K562 (cell line): ENCODE data around the gene ITPRIPL1. TPM values are rescaled to one million over a fixed set of nuclear protein-coding genes. Genes with fewer than 3 reads are reported as not detected.

Experiments
- BCLAF1 ChIP-seq, 2 experiments: fragments of 450-650 bp in 1 of 2; IDR thresholded peaks; 2 replicates each; pipeline ENCODE4 v1.6.1; 2011 to 2017; ENCODE audit warnings: low read depth in 2 of 2, antibody characterized with exemption in 1 of 2, borderline replicate concordance in 1 of 2, low read length in 1 of 2, mild to moderate bottlenecking in 1 of 2, mixed read lengths in 1 of 2; ENCODE audit not compliant: control insufficient read depth in 1 of 2
- CREM ChIP-seq: IDR thresholded peaks from 2 replicates; pipeline ENCODE4 v1.6.1; 2014; ENCODE audit warnings: antibody characterized with exemption, low read depth
- ETV6 ChIP-seq, 3 experiments: fragments of 150-350 bp in 1 of 3; sonication (generic) in 1 of 3; formaldehyde crosslinking in 1 of 3; IDR thresholded peaks; 2 replicates each; pipeline versions ENCODE4 v1.6.1 to v1.8.0; 2014 to 2022; ENCODE audit warnings: borderline replicate concordance in 2 of 3, low read depth in 2 of 3, antibody characterized with exemption in 1 of 3, low read length in 1 of 3, mild to moderate bottlenecking in 1 of 3, missing genetic modification reagents in 1 of 3
- FOXA3 ChIP-seq, 2 experiments: fragments of 450-650 bp in 1 of 2; sonication (generic) in 1 of 2; formaldehyde crosslinking; IDR thresholded peaks in 1 of 2; conservative IDR thresholded peaks in 1 of 2; 2 replicates each; pipeline versions ENCODE4 v1.4.0 to v1.8.0; 2020 to 2022; ENCODE audit warnings: mild to moderate bottlenecking in 2 of 2, missing genetic modification reagents in 1 of 2
- GABPB1 ChIP-seq: sonication (generic); formaldehyde crosslinking; IDR thresholded peaks from 2 replicates; pipeline ENCODE4 v1.8.0; 2022; ENCODE audit warnings: mild to moderate bottlenecking, missing genetic modification reagents
- GATAD2B ChIP-seq: fragments of 450-650 bp; IDR thresholded peaks from 2 replicates; pipeline ENCODE4 v1.6.1; 2017; ENCODE audit warnings: mild to moderate bottlenecking, borderline replicate concordance
- MLLT1 ChIP-seq, 2 experiments: fragments of 450-650 bp; IDR thresholded peaks; 2 replicates each; pipeline ENCODE4 v1.6.1; 2016
- MTA3 ChIP-seq: fragments of 450-650 bp; formaldehyde crosslinking; IDR thresholded peaks from 2 replicates; pipeline ENCODE4 v1.6.1; 2017; ENCODE audit warnings: mild to moderate bottlenecking, borderline replicate concordance
- NEUROD1 ChIP-seq: fragments of 150-350 bp; IDR thresholded peaks from 2 replicates; pipeline ENCODE4 v1.6.1; 2014; ENCODE audit warnings: borderline replicate concordance, low read length, low read depth; ENCODE audit not compliant: partially characterized antibody
- SMARCC2 ChIP-seq: fragments of 450-650 bp; IDR thresholded peaks from 2 replicates; pipeline ENCODE4 v1.6.1; 2017; ENCODE audit warnings: antibody characterized with exemption, moderate library complexity, mild to moderate bottlenecking, low read depth
- TARDBP ChIP-seq: fragments of 450-650 bp; IDR thresholded peaks from 2 replicates; pipeline ENCODE4 v1.6.1; 2016
- THRAP3 ChIP-seq: fragments of 450-650 bp; IDR thresholded peaks from 2 replicates; pipeline ENCODE4 v1.6.1; 2016; ENCODE audit warnings: mild to moderate bottlenecking, inconsistent platforms, borderline replicate concordance
- ZBTB7A ChIP-seq: IDR thresholded peaks from 2 replicates; pipeline ENCODE4 v1.6.1; 2011; ENCODE audit warnings: low read depth, mild to moderate bottlenecking, low read length, moderate library complexity, borderline replicate concordance; ENCODE audit not compliant: control insufficient read depth
- polyA plus RNA-seq, 8 experiments: library from polyadenylated mRNA; depleted of rRNA in 4 of 8; stranded (reverse) in 5 of 8; unstranded in 3 of 8; fragments of >200 nt; fragmentation: Nextera tagmentation in 2 of 8; fragmentation: Illumina TruSeq in 1 of 8; extraction: Ambion mirVana in 2 of 8; extraction: Trizol in 1 of 8; gene quantifications; 2 replicates each; pipeline versions ENCODE4 v1.2.1 to v1.2.3, GENCODE V29; 2011 to 2014; ENCODE audit warnings: inconsistent platforms in 1 of 8, missing spikeins in 1 of 8
- total RNA-seq, 7 experiments: library from RNA; depleted of rRNA in 6 of 7; stranded (reverse); fragments of >200 nt in 6 of 7; fragmentation: Illumina TruSeq in 2 of 7; extraction: Trizol in 2 of 7; gene quantifications; 2 replicates each; pipeline versions ENCODE4 v1.2.1 to v1.2.3, GENCODE V29; 2011 to 2021; ENCODE audit warnings: low replicate concordance in 1 of 7
- TF ChIP-seq, protein P1 (sequence below): fragments of 450-650 bp; IDR thresholded peaks from 2 replicates; pipeline ENCODE4 v1.6.1; 2018; ENCODE audit not compliant: partially characterized antibody

The ITPRIPL1 gene
- total and polyA plus RNA-seq, 9 of the 15 experiments (the other 6 are each of a cell fraction or from before 2014, with no cell fraction given), result 0.99 to 9.0 (median 6.4) TPM

DNA sequence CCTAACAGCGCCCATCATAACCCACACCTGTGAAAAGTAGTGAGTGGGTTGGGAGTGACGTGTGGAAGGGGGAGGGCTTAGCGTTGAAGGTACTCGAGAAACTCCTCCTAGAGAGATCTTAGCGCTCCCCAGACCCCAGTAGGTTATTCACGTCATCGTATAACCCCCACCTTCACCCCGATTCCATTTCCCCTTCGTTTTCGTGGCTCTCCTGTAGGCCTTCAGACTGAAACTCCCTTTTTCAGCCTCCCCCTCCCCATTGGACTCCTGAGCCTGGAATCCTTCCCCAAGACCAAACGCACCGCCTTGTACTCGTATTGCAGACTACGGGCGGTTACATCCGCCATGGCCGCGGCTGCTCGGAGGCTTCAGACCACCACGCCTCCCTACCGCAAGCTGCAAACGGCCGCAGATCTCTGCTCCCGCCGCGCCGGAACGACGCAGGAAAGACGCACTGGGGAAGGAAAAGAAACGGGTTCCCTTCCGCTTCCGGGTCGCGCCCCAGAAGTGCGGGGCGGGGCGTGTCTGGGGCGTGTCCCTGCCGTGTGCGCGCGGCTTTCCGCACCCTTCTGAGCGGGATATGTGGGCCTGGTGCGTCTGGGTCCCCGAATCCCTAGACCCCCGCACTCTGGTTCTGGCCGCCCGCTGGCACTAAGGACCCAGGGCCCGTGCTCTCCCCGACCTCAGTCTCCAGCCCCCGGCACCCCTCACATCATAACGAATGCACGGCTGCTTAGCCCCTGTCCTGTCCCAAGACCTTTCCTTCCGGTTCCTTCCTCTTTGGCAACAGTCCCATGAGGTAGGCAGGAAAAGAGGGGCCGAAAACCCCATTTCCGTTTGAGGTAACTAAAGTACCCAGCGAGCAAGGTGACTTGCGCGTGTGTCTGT, 19.8 kb upstream of the ITPRIPL1 start, which contains the start of gene SNRNP200 (continued):
- peak; percentile 78; the same call in 1 of the 2 replicates for TF ChIP-seq THRAP3
- TF ChIP-seq ZBTB7A, result peak; percentile 78
- peak; percentile 26 to 31; a peak in 1 of 4 replicates for TF ChIP-seq MLLT1 (IDR thresholded peaks at IDR 0.05)
- peak; percentile 83 for TF ChIP-seq MTA3
- peak in 1 of 2 experiments; percentile 95; a peak in 2 of 4 replicates for TF ChIP-seq BCLAF1 (IDR thresholded peaks at IDR 0.05; ENCODE audit: borderline replicate concordance in 1 of 2, control insufficient read depth in 1 of 2, low read depth in 2 of 2, low read length in 1 of 2)
- TF ChIP-seq GABPB1, result peak; percentile 99
- TF ChIP-seq NEUROD1, result peak; percentile 73
- TF ChIP-seq SMARCC2, result no peak
- TF ChIP-seq CREM, result peak; percentile 95
- TF ChIP-seq, protein P1, sequence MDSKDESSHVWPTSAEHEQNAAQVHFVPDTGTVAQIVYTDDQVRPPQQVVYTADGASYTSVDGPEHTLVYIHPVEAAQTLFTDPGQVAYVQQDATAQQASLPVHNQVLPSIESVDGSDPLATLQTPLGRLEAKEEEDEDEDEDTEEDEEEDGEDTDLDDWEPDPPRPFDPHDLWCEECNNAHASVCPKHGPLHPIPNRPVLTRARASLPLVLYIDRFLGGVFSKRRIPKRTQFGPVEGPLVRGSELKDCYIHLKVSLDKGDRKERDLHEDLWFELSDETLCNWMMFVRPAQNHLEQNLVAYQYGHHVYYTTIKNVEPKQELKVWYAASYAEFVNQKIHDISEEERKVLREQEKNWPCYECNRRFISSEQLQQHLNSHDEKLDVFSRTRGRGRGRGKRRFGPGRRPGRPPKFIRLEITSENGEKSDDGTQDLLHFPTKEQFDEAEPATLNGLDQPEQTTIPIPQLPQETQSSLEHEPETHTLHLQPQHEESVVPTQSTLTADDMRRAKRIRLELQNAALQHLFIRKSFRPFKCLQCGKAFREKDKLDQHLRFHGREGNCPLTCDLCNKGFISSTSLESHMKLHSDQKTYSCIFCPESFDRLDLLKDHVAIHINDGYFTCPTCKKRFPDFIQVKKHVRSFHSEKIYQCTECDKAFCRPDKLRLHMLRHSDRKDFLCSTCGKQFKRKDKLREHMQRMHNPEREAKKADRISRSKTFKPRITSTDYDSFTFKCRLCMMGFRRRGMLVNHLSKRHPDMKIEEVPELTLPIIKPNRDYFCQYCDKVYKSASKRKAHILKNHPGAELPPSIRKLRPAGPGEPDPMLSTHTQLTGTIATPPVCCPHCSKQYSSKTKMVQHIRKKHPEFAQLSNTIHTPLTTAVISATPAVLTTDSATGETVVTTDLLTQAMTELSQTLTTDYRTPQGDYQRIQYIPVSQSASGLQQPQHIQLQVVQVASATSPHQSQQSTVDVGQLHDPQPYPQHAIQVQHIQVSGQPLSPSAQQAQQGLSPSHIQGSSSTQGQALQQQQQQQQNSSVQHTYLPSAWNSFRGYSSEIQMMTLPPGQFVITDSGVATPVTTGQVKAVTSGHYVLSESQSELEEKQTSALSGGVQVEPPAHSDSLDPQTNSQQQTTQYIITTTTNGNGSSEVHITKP, result peak; percentile 16
- TF ChIP-seq GATAD2B, result 0 out of 2 replicates have a peak, but pooled peaks have one; percentile 69
- TF ChIP-seq ETV6 (IDR thresholded peaks at IDR 0.05; ENCODE audit: borderline replicate concordance in 1 of 2, low read depth in 2 of 2, low read length in 1 of 2), result peak; percentile 60 to 97; a peak in 3 of 4 replicates
- TF ChIP-seq ETV6 (CRISPR knock-in tag; IDR thresholded peaks at IDR 0.05; ENCODE audit: borderline replicate concordance), result no peak
- no peak for TF ChIP-seq TARDBP
- peak in 1 of 2 experiments; percentile 68; a peak in 1 of 4 replicates for TF ChIP-seq FOXA3 (CRISPR knock-in tag; conservative IDR thresholded peaks at IDR 0.05 in 1 of 2, IDR thresholded peaks at IDR 0.05 in 1 of 2)
